HG03064 (cell line): ENCODE measurements around the gene CCNT1.
"Not testable (repeated sequence)": the region's sequence is repeated elsewhere in the genome, so short reads cannot be mapped to it uniquely, and the experiment has no call there.

ENCODE experiments used
- ATAC-seq: cut with Tn5 transposase; IDR thresholded peaks from one replicate; pipeline ENCODE4 v1.9.1; 2021; ENCODE audit warnings: low read depth; ENCODE audit not compliant: unreplicated experiment

CCNT1 gene

GRCh38 chr12:48693572-48693971 is 22.9 kb downstream of the CCNT1 start:
- no peak for ATAC-seq

- ATAC-seq: no peak
Measured at GRCh38 chr12:48691826-48692487, 24.6 kb downstream of the CCNT1 start.

DNA sequence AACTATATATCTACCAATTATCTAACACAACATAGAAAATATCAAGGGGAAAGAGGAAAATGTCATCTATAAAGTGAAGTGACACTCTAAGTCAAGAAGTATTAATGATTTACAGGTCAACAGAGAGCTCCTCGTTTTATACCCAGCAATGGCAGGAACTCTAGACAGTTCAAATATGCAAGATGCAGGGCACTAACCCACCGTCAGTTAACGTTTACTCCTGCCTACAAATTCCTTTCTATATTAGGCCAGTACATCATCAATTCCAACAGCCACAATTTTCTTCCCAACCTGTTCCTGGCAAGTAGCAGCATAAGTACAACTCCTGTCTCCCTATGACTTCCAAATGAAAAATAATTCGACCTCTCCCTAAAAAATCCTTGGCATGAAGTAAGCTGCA is 25.5 kb downstream of the CCNT1 start:
- no peak for ATAC-seq

DNA sequence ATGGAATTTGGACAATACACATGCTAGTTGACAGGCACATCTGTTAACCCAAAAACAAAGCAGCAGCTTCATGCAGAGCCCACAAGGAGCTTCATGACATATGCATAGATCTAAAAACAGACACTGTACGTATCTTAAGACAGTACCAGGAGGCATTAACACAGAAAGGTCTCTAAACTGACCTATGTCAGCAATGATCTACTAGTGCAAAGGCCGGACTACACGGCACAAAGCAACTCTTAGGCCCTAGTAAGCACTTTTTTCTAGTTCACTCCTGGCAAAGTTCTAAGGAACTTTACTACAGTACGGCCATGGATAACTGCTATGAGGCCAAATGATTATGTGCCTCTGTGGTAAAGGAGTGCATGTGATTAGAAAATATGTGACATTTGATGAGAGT is 26.1 kb downstream of the CCNT1 start:
- no peak for ATAC-seq

DNA sequence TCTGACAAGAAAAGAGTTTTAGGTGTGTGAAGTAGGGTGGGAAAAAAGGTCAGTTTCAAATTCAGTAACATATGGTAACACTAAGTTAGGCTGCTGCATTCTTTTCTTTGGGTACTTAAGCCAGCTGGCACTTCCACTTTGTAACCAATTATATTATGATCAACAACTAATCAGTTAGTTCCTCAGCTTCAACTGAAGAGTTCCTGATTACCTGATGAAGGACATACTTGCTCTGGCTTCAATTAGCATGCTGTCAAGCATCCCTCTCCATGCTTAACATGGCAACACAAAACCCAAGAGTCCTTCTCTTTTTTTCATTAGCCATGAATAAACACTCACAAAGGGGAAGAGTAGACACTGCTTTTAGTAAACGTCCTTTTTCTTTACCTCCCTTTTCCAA is 27.7 kb downstream of the CCNT1 start:
- ATAC-seq: no peak

DNA sequence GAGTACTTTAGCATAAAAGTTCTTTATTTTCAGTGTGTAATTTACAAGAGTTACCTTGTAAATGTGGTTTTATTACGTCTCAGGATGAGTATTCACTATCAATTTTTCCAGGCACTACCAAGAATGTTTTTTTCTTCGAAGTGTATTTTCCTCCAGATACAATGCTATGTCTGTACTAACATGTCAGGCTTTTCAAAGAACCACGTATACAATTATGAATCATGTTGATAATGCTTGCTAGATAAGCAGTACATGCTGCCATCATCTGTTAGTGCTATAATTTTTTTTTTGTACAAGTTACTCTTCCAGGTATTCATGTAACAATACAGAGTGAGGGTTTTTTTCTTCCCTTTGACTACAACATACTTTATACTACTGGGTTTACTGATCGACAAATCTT is 28.9 kb downstream of the CCNT1 start:
- ATAC-seq: no peak

DNA sequence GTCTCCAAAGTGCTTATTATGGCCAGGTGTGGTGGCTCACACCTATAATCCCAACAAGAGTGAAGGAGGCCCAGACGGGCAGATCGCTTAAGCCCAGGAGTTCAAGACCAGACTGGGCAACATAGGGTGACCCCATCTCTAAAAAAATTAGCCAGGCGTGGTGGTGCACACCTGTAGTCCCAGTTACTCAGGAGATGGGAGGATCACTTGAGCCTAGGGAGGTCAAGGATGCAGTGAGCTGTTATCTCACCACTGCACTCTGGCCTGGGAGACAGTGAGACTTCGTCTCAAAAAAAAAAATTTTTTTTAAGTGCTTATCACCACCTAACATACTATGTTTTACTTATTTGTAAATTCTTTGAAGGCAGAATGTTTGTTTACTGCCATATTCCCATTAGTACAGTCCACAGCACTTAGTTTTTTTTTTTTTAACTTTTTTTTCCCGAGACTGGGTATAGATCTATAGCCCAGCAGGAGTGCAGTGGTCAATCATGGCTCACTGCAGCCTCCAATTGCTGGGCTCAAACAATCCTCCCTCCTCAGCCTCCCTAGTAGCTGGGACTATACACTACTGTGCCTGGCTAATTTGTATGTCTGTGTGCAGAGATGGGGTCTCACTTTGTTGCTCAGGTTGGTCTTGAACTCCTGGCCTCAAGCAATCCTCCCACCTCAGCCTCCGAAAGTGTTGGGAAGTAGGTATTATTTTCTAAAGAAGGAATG is 29.7 kb downstream of the CCNT1 start:
- ATAC-seq: no peak

GRCh38 chr12:48686037-48686595 is 30.4 kb downstream of the CCNT1 start:
- ATAC-seq: no peak

DNA sequence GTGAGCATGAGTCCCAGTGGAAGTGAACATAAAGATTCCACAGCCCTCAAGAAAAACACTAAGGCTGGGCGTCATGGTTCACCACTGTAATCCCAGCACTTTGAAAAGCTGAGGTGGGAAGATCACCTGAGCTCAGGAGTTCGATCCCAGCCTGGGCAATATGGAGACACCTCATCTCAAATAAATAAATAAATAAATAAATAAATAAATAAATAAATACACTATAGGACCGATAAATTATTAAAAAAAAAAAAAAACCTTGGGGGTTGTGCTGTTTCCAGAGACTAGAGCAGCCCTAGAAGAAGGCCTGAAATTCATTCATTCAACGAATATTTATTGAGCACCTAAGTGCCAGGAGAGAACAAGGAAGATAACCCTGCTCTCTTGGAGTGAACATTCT is 33.0 kb downstream of the CCNT1 start:
- ATAC-seq: no peak

DNA sequence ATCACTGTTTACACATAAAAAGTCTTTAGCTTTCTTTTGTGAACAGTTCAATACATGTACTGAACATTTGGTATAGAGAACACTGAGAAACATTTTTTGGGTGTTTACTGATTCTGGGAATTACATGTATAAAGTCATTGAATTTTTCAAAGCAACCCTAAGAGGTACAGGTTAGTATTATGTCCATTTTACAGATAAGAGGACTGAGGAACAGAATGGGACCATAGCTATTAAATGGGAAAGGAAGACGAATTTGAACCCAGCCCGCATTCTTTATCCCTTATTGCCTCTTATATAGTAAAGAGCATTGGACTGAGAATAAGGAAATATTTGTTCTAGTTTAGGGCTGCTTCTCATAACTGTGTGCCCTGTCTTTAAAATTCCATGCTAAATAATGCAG is 33.6 kb downstream of the CCNT1 start:
- no peak for ATAC-seq

- not testable (repeated sequence) for ATAC-seq
Measured at GRCh38 chr12:48682533-48682905, 34.0 kb downstream of the CCNT1 start.

DNA sequence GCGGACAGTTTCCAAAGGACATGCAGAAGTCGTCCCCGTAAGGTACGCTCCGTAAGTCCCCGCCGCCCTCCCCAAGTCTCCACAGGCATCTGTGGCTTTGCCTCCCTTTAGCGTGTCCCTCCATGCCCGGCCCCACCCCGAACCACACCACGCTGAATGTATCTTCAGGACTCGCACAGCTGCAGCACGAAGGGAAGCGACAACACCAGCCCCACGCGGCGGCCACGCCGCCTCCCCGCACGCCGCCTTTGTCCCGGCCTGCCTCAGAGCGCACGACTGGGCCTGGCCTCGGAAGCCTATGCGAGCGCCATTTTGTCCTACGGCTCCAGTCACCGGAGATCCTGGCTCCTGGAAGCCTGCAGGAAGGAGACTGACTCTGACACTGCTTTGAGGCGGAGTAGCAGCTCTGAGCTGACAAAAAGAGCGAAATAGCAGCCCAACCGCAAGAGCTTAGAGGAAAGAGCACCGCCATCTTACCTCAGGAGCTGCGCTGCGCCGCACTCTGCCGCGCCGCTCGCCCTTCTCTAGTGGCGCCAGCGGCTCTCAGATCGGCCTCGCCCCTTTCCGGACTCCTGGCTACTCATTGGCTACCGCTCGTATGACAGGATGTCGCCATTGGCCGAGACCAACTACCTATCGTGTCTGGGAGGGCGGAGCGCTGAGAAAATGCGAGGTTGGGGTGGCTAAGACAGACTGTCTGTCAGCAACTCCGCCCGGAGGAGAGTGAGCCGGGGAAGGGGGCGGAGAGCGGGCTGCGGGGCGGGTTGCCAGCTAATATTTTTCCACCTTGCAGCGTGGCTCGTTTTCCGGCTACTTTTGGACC is 34.6 kb downstream of the CCNT1 start, which contains the start of gene KANSL2:
KANSL2 (minus strand) TSS at position 529 of the 823 bp plus-strand sequence. CDS start 606 bp downstream, outside the sequence.
- peak; percentile 98 for ATAC-seq

DNA sequence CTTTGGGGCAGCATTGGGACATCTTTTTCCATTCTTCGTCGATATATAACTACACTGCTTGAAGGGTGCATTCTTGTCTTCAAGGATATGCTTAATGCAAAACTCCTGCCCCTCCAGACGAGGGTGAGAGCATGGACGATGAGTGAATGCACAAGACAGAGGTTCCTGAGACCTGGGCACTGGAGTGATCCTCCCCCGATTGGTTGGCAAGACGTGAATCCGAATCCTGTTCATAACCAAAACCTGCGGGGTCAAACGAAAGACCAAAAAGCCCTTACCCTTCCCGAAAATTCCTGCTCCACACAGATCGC is 35.2 kb downstream of the CCNT1 start:
- ATAC-seq: no peak

DNA sequence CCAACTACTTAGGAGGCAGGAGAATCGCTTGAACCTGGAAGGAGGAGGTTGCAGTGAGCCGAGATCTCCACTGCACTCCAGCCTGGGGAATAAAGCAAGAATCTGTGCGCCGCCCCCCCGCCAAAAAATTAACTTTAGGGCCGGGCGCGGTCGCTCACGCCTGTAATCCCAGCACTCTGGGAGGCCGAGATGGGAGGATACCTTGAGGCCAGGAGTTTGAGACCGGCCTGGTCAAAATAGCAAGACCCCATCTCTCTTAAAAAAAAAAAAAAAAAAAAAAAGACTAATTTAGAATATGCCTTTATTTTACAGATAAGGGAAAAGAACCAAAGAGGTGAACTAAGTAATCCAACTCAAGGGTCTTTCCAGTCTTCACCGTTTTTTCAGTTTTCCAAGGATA is 35.6 kb downstream of the CCNT1 start:
- ATAC-seq: no peak

GRCh38 chr12:48678551-48679185 is 37.8 kb downstream of the CCNT1 start:
- no peak for ATAC-seq

- no peak for ATAC-seq
Measured at GRCh38 chr12:48671231-48671856, 45.2 kb downstream of the CCNT1 start.

DNA sequence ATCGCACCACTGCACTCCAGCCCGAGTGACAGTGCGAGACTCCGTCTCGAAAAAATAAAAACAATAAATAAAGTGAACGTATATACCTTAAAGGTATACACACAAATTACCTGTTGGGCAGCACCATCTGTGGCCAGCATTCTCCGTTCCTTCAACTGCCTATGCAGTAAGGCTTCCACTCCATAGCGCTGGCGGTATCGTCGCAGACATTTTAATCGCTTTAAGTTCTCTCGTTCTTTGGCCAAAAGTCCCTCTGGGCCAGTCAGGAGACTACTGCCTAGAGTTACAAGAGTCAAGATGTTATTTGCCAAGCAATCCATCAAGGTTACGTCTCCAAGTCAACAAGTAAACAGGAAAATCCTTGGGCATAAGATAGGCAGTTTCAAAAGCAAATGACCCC is 47.5 kb downstream of the CCNT1 start:
- no peak for ATAC-seq

DNA sequence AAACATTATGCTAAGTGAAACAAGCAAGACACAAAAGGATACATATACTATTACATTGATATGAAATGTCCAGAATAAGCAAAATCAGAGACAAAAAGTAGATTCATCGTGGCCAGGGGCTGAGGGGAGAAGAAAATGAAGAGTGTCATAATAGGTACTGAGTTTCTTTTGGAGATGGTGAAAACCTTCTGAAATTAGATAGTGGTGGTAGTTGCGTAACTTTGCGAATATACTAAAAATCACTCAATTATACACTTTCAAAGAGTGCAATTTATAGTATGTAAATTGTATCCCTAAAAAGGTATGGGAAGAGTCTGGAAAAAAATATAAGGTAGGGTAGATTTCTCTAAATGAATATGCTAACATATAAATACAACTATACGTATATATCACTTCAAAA is 56.6 kb downstream of the CCNT1 start:
- ATAC-seq: no peak

GRCh38 chr12:48651681-48652080 is 64.8 kb downstream of the CCNT1 start:
- ATAC-seq: no peak

GRCh38 chr12:48645354-48645753 is 71.2 kb downstream of the CCNT1 start:
- not testable (repeated sequence) for ATAC-seq
